WTC11 (cell line): ENCODE data around the gene OGFR. TPM values are rescaled to one million over a fixed set of nuclear protein-coding genes. Genes with fewer than 3 reads are reported as not detected.
"Not testable (repeated sequence)": the region's sequence is repeated elsewhere in the genome, so short reads cannot be mapped to it uniquely, and the experiment has no call there.

Experiments
- ATAC-seq: fragments of 200-7000 bp; cut with Tn5 transposase; 2 replicates; pipeline ENCODE4 v1.10.0; 2021; ENCODE audit warnings: mild to moderate bottlenecking, moderate library complexity
- CTCF ChIA-PET: fragments of 300-600 bp; sonication (Branson Sonifier 250); formaldehyde crosslinking; loops from one replicate; lab custom pipeline; 2021; ENCODE audit warnings: antibody characterized with exemption; lab: Charles Lee
- POLR2A ChIA-PET: fragments of 350-600 bp; sonication (Branson Sonifier 250); formaldehyde crosslinking; loops from one replicate; lab custom pipeline; 2021; ENCODE audit warnings: antibody characterized with exemption; lab: Charles Lee
- DNase-seq: peaks from one replicate; pipeline ENCODE4 v3.0.0; 2021; ENCODE audit warnings: low spot score
- H3K27ac Mint-ChIP-seq: 2 replicates; pipeline ENCODE4 v1.8.0; 2021; ENCODE audit warnings: mixed read lengths
- H3K27me3 Mint-ChIP-seq: 2 replicates; pipeline ENCODE4 v1.8.0; 2021; ENCODE audit warnings: low read depth, mild to moderate bottlenecking, moderate library complexity, mixed read lengths
- H3K36me3 Mint-ChIP-seq: 2 replicates; pipeline ENCODE4 v1.8.0; 2021; ENCODE audit warnings: mixed read lengths
- H3K4me1 Mint-ChIP-seq: 2 replicates; pipeline ENCODE4 v1.8.0; 2022; ENCODE audit warnings: mixed read lengths
- H3K4me3 Mint-ChIP-seq: 2 replicates; pipeline ENCODE4 v1.8.0; 2021; ENCODE audit warnings: mild to moderate bottlenecking, moderate library complexity, mixed read lengths
- H3K9me3 Mint-ChIP-seq: 2 replicates; pipeline ENCODE4 v1.8.0; 2021; ENCODE audit warnings: mixed read lengths
- CBFB ChIP-seq: sonication (generic); formaldehyde crosslinking; IDR thresholded peaks from 2 replicates; pipeline ENCODE4 v1.8.1; 2022; ENCODE audit warnings: mild to moderate bottlenecking, low read depth, missing genetic modification reagents
- ELF4 ChIP-seq: sonication (generic); formaldehyde crosslinking; IDR thresholded peaks from 2 replicates; pipeline ENCODE4 v1.8.1; 2022; ENCODE audit warnings: low read depth, mild to moderate bottlenecking, moderate library complexity, missing genetic modification reagents
- FOXJ3 ChIP-seq: sonication (generic); formaldehyde crosslinking; IDR thresholded peaks from 2 replicates; pipeline ENCODE4 v1.9.0; 2021; ENCODE audit warnings: missing genetic modification reagents, mild to moderate bottlenecking, borderline replicate concordance
- FOXP1 ChIP-seq: sonication (generic); formaldehyde crosslinking; IDR thresholded peaks from 2 replicates; pipeline ENCODE4 v1.8.0; 2022; ENCODE audit warnings: missing genetic modification reagents, mild to moderate bottlenecking, moderate library complexity, borderline replicate concordance
- GRHL2 ChIP-seq: fragments of 250-450 bp; sonication (Bioruptor Pico); IDR thresholded peaks from 2 replicates; pipeline ENCODE4 v1.8.0; 2022; ENCODE audit warnings: mild to moderate bottlenecking, moderate library complexity; ENCODE audit not compliant: insufficient replicate concordance, severe bottlenecking
- GTF2I ChIP-seq: fragments of 250-450 bp; sonication (Bioruptor Pico); conservative IDR thresholded peaks from 2 replicates; pipeline ENCODE4 v1.4.0; 2021; ENCODE audit warnings: mild to moderate bottlenecking
- KAT7 ChIP-seq: sonication (generic); formaldehyde crosslinking; IDR thresholded peaks from 2 replicates; pipeline ENCODE4 v1.8.1; 2023; ENCODE audit warnings: missing genetic modification reagents, mild to moderate bottlenecking, borderline replicate concordance
- NFYB ChIP-seq: sonication (generic); formaldehyde crosslinking; conservative IDR thresholded peaks from 2 replicates; pipeline ENCODE4 v1.8.0; 2022; ENCODE audit warnings: low read depth, missing genetic modification reagents
- RORB ChIP-seq: fragments of 250-450 bp; sonication (Bioruptor Pico); IDR thresholded peaks from 2 replicates; pipeline ENCODE4 v1.9.0; 2021; ENCODE audit warnings: mild to moderate bottlenecking
- SMAD3 ChIP-seq: sonication (generic); formaldehyde crosslinking; IDR thresholded peaks from 2 replicates; pipeline ENCODE4 v1.8.0; 2022; ENCODE audit warnings: missing genetic modification reagents, mild to moderate bottlenecking, borderline replicate concordance
- SMAD4 ChIP-seq: sonication (generic); formaldehyde crosslinking; IDR thresholded peaks from 2 replicates; pipeline ENCODE4 v1.8.0; 2022; ENCODE audit warnings: mild to moderate bottlenecking, missing genetic modification reagents
- TCF7 ChIP-seq: sonication (generic); formaldehyde crosslinking; IDR thresholded peaks from 2 replicates; pipeline ENCODE4 v1.8.0; 2022; ENCODE audit warnings: mild to moderate bottlenecking, low read depth, missing genetic modification reagents, moderate library complexity
- ZBTB21 ChIP-seq: sonication (generic); formaldehyde crosslinking; IDR thresholded peaks from 2 replicates; pipeline ENCODE4 v1.8.1; 2023; ENCODE audit warnings: mild to moderate bottlenecking, missing genetic modification reagents, borderline replicate concordance
- ZNF121 ChIP-seq: sonication (generic); formaldehyde crosslinking; IDR thresholded peaks from 2 replicates; pipeline ENCODE4 v1.8.0; 2023; ENCODE audit warnings: missing genetic modification reagents
- ZNF317 ChIP-seq: sonication (generic); formaldehyde crosslinking; IDR thresholded peaks from 2 replicates; pipeline ENCODE4 v1.8.1; 2023; ENCODE audit warnings: low read depth, mild to moderate bottlenecking, moderate library complexity, missing genetic modification reagents, borderline replicate concordance
- total RNA-seq: library from RNA; stranded (reverse); gene quantifications from 3 replicates; pipeline ENCODE4 v1.2.3, GENCODE V29; 2021
- TF ChIP-seq, protein P1 (sequence below): sonication (generic); formaldehyde crosslinking; IDR thresholded peaks from 2 replicates; pipeline ENCODE4 v1.8.1; 2022; ENCODE audit warnings: low read depth, missing genetic modification reagents, borderline replicate concordance
- TF ChIP-seq, protein P2 (sequence below): sonication (generic); formaldehyde crosslinking; IDR thresholded peaks from 2 replicates; pipeline ENCODE4 v1.8.1; 2022; ENCODE audit warnings: mild to moderate bottlenecking, moderate library complexity, missing genetic modification reagents
- TF ChIP-seq, protein P3 (sequence below): sonication (generic); formaldehyde crosslinking; IDR thresholded peaks from 2 replicates; pipeline ENCODE4 v1.8.1; 2022; ENCODE audit warnings: mild to moderate bottlenecking, missing genetic modification reagents, moderate library complexity, borderline replicate concordance
- TF ChIP-seq, protein P4 (sequence below): sonication (generic); formaldehyde crosslinking; conservative IDR thresholded peaks from 2 replicates; pipeline ENCODE4 v1.8.1; 2023; ENCODE audit warnings: mild to moderate bottlenecking, low read depth, missing genetic modification reagents, moderate library complexity
- TF ChIP-seq, protein P5 (sequence below): sonication (generic); formaldehyde crosslinking; IDR thresholded peaks from 2 replicates; pipeline ENCODE4 v1.8.1; 2023; ENCODE audit warnings: mild to moderate bottlenecking, missing genetic modification reagents

The OGFR gene
- total RNA-seq, 1 experiment from 2014 or later = 43.3 TPM

DNA sequence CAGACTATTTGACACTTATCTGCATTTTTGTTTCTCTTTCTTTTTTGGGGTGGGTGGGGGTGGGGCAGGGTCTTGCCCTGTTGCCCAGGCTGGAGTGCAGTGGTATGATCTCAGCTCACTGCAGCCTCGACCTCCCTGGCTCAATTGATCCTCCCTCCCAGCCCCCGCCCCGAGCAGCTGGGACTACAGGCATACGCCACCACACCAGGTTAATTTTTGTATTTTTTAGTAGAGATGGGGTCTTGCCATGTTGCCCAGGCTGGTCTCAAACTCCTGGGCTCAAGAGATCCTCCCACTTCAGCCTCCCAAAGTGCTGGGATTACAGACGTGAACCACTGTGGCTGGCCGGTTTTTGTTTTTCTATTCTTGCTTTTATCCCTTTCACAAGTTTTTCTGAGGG, 48.7 kb downstream of the OGFR start:
- ATAC-seq = not testable (repeated sequence)

DNA sequence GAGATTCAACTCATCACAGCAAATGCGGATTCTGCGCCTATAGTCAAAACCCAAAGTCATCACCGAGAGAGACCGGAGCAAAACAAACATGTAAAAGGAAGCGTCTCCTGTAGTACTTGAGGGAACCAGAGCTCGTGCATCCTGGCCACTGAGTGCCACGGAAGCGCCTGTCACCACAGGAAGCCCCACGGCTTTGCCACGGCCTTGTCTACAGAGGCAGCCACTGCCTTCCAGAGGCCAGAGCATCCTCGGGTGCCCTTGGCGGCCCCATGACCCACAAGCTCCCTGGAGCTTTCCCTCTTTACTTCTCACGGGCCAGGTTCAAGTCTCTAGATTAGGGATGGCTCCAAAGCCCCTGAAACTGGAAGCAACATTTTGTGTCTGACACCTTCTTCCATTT, 49.5 kb downstream of the OGFR start:
- POLR2A ChIA-PET = no interaction called here
- ATAC-seq = no peak
- no peak for DNase-seq
- peaks cover 4% of the 10 kb centered on the region for H3K4me1 Mint-ChIP-seq
- no peak overlapping the region for H3K27ac Mint-ChIP-seq
- CTCF ChIA-PET = interaction anchor here (0.6 kb wide), 1 partner anchor 392 kb away, joined by 3 read pairs; no protein-coding TSS in a partner anchor
- no peak overlapping the region for H3K4me3 Mint-ChIP-seq
- H3K9me3 Mint-ChIP-seq = no peaks in the 10 kb centered on the region
- TF ChIP-seq KAT7 = no peak
- TF ChIP-seq ZNF121 (CRISPR knock-in tag) = no peak
- TF ChIP-seq GTF2I (CRISPR knock-in tag) = no peak
- H3K36me3 Mint-ChIP-seq = peaks cover 48% of the 10 kb centered on the region
- no peaks in the 10 kb centered on the region for H3K27me3 Mint-ChIP-seq

More for the DNA sequence above, 48.7 kb downstream of the OGFR start:
- H3K36me3 Mint-ChIP-seq = peaks cover 48% of the 10 kb centered on the region
- H3K4me3 Mint-ChIP-seq, H3K4me1 Mint-ChIP-seq, H3K9me3 Mint-ChIP-seq, H3K27ac Mint-ChIP-seq, POLR2A ChIA-PET, DNase-seq, H3K27me3 Mint-ChIP-seq, CTCF ChIA-PET: not testable (repeated sequence)

DNA sequence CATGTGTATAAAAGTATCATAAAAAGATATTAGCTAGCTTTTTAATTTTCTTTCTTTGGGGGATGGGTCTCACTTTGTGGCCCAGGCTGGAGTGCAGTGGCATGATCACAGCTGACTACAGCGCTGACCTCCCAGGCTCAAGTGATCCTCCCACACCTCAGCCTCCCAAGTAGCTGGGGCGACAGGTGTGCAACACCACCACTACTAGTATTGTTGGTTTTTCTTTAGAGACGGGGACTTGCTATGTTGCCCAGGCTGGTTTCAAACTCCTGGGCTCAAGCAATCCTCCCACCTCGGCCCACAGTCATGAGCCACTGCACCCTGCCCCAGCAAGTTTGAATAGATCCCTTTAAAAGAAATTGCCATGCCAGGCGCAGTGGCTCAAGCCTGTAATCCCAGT, 50.5 kb downstream of the OGFR start:
- TF ChIP-seq SMAD4 (CRISPR knock-in tag) (no peak), TCF7 (no peak), NFYB (no peak), CBFB (CRISPR knock-in tag) (no peak), GRHL2 (CRISPR knock-in tag) (no peak), FOXJ3 (CRISPR knock-in tag) (no peak), ZBTB21 (CRISPR knock-in tag) (no peak), FOXP1 (CRISPR knock-in tag) (no peak), SMAD3 (CRISPR knock-in tag) (no peak), ELF4 (CRISPR knock-in tag) (no peak), ZNF121 (CRISPR knock-in tag) (no peak), ZNF317 (CRISPR knock-in tag) (no peak), RORB (CRISPR knock-in tag) (no peak)
- TF ChIP-seq, protein P1, sequence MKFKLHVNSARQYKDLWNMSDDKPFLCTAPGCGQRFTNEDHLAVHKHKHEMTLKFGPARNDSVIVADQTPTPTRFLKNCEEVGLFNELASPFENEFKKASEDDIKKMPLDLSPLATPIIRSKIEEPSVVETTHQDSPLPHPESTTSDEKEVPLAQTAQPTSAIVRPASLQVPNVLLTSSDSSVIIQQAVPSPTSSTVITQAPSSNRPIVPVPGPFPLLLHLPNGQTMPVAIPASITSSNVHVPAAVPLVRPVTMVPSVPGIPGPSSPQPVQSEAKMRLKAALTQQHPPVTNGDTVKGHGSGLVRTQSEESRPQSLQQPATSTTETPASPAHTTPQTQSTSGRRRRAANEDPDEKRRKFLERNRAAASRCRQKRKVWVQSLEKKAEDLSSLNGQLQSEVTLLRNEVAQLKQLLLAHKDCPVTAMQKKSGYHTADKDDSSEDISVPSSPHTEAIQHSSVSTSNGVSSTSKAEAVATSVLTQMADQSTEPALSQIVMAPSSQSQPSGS = no peak
- TF ChIP-seq, protein P2, sequence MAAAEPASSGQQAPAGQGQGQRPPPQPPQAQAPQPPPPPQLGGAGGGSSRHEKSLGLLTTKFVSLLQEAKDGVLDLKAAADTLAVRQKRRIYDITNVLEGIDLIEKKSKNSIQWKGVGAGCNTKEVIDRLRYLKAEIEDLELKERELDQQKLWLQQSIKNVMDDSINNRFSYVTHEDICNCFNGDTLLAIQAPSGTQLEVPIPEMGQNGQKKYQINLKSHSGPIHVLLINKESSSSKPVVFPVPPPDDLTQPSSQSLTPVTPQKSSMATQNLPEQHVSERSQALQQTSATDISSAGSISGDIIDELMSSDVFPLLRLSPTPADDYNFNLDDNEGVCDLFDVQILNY = no peak
- TF ChIP-seq, protein P3, sequence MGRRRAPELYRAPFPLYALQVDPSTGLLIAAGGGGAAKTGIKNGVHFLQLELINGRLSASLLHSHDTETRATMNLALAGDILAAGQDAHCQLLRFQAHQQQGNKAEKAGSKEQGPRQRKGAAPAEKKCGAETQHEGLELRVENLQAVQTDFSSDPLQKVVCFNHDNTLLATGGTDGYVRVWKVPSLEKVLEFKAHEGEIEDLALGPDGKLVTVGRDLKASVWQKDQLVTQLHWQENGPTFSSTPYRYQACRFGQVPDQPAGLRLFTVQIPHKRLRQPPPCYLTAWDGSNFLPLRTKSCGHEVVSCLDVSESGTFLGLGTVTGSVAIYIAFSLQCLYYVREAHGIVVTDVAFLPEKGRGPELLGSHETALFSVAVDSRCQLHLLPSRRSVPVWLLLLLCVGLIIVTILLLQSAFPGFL (CRISPR knock-in tag) = no peak
- TF ChIP-seq, protein P4, sequence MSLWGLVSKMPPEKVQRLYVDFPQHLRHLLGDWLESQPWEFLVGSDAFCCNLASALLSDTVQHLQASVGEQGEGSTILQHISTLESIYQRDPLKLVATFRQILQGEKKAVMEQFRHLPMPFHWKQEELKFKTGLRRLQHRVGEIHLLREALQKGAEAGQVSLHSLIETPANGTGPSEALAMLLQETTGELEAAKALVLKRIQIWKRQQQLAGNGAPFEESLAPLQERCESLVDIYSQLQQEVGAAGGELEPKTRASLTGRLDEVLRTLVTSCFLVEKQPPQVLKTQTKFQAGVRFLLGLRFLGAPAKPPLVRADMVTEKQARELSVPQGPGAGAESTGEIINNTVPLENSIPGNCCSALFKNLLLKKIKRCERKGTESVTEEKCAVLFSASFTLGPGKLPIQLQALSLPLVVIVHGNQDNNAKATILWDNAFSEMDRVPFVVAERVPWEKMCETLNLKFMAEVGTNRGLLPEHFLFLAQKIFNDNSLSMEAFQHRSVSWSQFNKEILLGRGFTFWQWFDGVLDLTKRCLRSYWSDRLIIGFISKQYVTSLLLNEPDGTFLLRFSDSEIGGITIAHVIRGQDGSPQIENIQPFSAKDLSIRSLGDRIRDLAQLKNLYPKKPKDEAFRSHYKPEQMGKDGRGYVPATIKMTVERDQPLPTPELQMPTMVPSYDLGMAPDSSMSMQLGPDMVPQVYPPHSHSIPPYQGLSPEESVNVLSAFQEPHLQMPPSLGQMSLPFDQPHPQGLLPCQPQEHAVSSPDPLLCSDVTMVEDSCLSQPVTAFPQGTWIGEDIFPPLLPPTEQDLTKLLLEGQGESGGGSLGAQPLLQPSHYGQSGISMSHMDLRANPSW (CRISPR knock-in tag) = no peak
- TF ChIP-seq, protein P5, sequence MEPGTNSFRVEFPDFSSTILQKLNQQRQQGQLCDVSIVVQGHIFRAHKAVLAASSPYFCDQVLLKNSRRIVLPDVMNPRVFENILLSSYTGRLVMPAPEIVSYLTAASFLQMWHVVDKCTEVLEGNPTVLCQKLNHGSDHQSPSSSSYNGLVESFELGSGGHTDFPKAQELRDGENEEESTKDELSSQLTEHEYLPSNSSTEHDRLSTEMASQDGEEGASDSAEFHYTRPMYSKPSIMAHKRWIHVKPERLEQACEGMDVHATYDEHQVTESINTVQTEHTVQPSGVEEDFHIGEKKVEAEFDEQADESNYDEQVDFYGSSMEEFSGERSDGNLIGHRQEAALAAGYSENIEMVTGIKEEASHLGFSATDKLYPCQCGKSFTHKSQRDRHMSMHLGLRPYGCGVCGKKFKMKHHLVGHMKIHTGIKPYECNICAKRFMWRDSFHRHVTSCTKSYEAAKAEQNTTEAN (CRISPR knock-in tag) = no peak
- TF ChIP-seq, all 79 proteins: peak for 0
- DNase-seq (no peak), ATAC-seq (no peak)
- no peak overlapping the region for H3K4me3 Mint-ChIP-seq
- CTCF ChIA-PET = no interaction called here
- H3K4me1 Mint-ChIP-seq = peaks cover 14% of the 10 kb centered on the region
- H3K9me3 Mint-ChIP-seq = no peaks in the 10 kb centered on the region
- no peaks in the 10 kb centered on the region for H3K27me3 Mint-ChIP-seq
- no peak overlapping the region for H3K27ac Mint-ChIP-seq
- H3K36me3 Mint-ChIP-seq = peaks cover 46% of the 10 kb centered on the region
- POLR2A ChIA-PET = no interaction called here
